HS-27A (cell line): Measurements from ENCODE around the gene IQCE.
"Not testable (repeated sequence)": the region's sequence is repeated elsewhere in the genome, so short reads cannot be mapped to it uniquely, and the experiment has no call there.

Source experiments
- DNase-seq: peaks from one replicate; pipeline ENCODE4 v3.0.0-alpha.2; 2012; ENCODE audit warnings: low read depth, missing footprints

Gene IQCE

DNA sequence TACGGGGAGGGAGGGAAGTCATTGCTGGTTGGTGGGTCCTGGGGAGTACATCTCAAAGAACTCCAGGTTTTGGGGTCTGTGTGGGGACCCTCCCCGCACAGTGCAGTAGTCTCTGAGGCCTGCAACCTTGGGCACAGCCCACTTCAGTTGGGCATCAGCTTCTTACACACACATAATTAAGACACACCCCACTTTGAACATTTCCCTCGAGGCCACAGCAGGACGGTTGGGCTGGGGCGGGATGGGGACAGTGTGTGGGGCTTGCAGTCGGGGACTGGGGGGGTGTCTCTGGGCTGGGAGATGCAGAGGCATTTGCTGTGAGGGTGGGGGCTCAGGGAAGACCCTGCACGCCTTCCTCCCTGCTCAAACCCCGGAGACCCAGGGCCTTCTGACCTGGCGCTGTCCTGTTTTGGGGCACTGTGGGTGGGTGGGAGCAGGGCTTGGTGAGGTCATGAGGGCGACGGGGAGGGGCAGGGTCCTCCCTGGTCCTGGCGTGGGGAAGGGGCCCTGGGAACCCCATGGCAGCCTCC, 38.0 kb upstream of the IQCE start:
- DNase-seq, result no peak

DNA sequence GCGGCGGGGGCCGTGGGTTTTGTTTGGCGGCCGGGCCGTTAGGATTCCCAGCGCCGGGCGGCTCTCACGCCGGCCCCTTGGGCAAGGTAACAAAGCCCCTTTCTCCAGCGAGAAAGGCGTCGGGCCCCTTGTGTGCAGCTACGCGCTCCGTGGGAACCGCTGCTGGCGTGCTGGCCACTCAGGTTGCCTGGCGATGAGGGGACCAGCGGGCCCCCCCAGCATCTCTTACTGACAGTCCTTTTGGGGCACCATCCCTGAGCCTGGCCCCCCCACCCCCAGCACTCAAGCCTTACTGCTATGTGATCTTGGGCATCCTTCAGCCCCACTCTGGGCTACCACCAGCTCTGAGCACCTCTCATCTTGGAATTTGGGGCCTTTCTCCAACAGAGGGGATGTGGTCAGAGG, 37.4 kb upstream of the IQCE start:
- DNase-seq, result no peak

DNA sequence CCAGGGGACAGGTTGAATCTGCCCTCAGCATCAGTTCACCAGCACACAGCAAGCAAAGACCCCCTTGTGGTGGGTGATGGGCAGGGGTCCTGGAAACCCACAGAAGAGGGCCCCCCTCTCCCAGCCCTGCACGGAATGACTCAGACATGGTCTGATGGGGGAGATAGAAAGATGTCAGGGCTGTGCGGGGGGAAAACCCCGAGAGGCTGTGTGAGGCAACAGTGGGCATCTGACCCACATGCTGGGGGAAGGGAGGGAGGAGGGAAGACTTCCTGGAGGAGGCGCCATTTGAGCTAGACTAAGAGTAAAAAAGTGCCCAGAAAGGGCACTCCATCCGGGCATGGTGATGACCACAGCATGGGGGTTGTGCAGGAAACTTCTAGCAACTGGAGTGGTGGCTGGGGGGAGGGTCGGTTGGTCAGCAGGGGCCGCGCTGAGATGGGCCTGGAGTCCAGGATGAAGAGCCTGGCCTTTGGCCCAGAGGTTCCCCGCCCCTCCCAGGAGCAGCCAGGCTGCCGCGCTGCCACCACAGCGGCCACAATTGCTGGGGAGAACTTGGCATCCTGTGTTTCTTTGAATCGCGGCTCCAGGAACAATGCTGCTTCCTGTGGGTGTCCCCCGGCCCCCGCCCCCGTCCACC, 36.7 kb upstream of the IQCE start:
- no peak for DNase-seq

DNA sequence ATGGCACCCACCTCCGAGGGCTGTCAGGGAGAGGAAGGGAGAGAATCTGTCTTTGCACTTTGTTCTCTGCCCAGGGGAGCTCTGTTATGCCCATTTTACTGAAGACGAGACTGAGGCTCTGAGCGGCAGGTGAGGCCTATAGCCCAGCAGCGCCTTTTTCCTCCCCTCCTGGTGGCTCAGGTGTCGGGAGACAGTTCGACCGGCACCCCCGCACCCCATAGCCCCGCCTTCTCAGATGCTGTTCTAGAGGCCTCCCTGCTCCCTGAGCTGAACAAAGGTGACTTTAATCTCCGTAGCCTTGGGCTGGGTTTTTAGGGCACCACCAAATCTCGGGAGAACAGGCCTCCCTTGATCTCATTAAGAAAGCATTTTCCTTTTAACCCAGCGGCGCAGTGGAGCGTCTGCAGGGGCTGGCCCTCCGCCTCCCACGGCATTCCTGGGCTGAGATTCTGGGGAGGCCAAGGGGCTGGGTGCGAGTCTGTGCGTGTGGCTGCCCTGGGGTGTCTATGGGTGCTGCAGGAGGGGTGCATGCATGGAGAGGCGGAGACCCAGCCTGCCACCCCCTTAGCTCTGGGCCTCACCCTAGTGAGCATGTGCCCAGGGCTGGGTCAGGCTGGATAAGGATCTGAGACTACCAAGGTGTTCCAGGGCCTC, 35.9 kb upstream of the IQCE start:
- DNase-seq, result no peak

DNA sequence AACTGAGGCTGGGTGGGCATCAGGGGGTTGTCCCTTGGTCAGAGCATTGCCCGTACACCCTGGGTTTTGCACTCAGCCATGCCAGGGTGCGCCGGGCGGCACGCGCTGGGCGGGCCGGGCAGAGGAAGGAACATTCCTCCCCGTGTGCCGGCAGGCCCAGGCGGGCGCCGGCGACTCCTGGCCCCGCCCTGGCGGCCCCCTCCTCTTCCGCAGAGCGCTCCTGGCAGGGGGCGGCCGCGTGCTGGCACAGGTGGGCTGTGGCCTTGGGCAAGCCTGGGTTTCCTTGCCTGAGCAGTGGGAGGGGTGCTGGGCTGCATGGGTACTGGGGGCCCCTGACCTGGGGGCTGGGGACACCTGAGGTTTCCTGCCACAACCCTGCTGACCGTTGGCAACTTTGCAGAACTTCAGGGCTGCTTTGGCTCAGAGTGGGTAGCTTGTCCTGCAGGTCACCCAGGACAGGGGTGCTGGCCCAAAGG, 35.3 kb upstream of the IQCE start:
- no peak for DNase-seq

DNA sequence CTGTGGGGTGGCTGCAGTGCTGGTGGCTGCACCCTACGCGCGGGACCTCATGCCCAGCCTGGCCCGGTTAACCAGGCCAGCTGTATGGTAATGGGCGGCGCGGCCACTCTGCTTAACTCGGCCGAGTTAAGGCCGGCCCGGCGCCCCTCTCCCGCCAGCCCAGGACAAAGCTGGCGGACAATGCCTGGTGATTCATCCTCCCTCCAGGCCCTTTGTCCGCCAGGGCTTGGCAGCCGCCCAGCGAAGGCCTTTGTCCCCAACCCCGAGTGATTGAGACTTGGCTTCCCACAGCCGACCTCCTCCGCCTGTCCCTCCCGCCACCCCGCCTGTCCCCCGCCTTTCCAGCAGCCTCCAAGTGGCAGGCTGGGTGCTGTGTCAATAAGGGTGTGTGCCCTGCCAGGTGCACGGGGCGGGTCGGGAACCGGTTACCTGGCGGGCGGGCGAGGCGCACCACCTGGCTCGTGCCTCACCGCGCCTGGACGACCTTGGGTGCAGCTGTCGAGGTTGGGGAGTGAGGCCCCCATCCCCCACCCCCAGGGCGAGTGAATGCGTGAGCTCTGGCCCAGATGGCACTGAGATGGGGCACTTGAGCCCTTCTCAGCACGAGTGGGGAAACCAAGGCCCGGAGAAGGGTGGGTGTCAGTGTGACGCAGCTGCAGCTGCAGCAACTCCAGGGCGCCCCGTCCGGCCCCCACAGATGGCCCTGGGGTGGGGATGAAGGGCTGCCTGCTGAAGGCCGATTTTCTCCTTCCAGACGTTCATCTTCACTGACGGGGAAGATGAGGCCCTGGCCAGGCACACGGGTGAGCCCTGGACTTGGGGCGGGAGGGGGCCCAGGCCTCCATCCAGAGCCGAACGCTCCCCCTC, 34.6 kb upstream of the IQCE start:
- no peak for DNase-seq

DNA sequence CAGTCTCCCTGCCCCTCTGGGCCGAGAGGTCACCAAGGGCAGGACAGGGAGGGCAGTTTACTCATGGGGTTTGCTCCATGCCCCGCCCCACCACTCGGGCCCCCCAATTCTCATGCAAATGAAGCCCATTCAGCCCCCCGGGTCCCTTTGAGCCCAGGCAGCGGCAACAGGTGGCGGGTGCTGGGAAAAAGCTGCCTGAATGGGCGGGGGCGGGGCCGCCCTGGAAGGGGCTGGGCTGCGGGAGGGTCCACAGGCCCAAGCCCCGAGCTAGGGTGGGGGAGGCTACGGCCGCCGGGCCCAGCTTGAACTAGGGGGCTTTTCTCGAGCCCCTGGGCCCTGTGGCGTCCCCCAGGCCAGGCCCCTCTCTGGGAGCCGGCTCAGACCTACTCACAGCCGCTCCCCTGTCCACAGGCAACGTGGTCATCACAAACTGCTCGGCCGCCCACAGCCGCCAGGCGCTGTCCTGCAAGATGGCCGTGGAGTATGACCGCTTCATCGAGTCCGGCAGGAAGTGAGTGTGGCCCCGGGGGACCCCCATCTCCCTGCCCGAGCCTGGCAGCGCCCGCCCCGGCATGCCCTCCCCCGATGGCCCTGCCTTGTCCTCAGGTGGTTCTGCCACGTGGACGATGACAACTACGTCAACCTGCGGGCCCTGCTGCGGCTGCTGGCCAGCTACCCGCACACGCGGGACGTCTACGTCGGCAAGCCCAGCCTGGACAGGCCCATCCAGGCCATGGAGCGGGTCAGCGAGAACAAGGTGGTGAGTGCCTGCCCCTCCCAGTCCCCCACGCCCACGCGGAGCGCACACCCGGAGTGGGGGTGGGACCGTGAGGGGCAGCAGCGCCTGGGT, 33.7 kb upstream of the IQCE start:
- DNase-seq, result no peak

DNA sequence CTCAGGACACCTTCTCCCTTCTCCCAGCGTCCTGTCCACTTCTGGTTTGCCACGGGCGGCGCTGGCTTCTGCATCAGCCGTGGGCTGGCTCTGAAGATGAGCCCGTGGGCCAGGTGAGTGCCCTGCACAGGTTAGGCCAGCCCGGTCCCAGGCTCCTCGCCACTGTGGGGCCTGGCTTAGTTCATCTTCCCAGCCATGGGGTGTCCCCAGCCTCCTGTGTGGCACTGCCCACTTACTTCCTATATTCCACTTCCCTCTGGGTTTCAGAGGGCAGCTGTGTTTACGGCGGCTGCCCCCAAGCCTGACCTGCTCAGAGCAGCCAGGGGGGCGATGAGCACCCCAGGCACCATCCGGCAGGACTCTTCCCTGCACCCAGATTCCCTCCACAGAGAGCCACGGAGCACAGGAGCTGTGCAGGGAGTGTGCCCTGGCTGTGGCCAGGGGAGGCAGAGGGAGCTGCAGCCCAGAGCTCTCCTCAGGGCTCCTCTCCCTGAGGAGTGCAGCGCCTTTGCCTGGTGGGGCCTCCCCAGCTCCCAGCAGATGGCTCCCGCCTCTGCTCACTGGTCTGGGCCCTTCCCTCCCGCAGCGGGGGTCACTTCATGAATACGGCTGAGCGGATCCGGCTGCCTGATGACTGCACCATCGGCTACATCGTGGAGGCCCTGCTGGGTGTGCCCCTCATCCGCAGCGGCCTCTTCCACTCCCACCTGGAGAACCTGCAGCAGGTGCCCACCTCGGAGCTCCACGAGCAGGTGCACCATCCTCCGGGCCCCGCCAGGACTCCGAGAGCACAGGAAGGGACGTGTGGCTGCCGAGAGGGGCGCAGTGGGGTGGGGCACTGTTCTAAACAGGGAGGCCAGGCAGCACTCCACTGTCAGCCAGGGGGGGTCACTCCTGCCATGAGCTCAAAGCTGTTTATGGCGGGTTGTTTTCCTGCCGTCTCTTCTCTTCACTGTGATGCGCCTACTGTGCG, 32.8 kb upstream of the IQCE start:
- DNase-seq, result no peak

DNA sequence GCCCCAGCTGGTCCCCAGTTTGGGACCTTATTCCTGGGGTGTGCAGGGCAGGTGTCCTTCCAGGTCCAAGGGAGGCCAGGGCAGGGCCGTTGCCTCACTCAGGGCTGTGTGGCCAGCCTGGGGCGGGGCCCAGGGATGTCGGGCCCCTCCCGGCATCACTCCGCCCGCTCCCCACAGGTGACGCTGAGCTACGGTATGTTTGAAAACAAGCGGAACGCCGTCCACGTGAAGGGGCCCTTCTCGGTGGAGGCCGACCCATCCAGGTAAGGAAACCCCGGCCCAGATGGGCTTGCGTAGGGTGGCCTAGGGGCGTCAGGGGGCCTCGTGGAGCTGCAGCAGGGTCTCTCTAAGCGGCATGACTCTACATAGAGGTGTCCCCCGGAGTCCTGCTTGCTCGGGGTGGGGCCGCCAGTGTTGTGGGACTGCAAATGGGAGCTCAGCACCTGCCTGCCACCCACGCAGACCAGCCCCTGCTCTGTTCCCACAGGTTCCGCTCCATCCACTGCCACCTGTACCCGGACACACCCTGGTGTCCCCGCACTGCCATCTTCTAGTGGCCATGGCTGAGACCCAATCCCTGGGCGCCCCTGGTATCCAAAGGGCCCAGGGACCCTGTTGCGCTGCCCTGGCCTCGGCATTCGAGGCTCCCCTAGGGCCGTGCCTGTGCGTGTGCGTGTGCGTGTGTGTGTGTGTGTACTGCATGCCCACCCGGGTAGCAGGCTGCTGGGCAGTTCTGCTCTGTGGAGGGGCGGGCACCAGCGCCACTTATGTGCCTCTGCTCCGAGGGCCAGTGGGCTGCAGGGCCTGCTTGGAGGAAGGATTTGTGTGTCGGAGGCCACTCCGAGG, 31.9 kb upstream of the IQCE start:
- no peak for DNase-seq

DNA sequence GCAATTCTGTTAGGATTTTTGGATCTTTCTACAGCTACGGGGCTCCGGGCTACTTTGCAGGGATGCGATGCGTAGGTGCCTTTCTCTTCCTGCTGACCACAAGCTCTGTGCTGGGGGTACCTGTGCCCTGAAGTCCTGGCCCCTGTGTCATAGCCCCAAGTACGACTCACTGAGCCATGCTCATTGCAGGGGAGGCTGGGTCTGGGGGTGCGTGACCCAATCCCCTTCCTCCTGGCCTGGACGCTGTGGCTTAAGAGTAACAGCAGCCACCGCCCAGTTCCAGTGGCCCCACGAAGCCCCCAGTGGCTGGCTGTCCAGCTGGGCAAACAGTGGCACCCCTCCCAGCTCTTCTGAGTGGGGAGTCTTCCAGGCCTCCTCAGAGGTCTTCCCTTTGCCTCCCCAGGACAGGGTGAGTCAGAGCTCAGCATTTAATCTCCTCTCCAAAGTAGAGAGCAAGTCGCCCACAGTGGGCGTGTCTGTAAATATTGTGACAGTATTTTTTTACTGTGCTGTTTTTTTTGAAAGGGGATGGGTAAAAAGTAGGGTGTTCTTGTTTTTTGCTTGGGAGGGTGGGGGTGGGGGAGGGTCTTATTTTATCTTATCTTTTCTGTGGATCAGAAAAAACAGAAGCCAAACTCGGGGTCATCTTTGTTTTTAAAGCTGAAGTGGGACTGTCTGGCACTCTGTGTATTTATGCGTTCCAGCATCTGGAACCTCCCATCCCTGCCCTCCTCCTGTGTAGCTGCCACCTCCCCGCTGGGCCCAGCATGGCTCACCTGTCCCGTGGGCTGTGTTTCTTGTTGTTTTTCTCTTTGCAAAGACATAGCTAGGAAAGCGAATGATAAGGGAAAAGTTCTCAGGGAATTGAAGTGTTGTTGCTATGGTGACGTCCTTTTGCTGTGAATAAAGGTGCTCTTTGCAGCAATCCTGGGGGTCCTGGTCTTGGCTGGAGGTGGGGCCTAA, 31.0 kb upstream of the IQCE start:
- no peak for DNase-seq

DNA sequence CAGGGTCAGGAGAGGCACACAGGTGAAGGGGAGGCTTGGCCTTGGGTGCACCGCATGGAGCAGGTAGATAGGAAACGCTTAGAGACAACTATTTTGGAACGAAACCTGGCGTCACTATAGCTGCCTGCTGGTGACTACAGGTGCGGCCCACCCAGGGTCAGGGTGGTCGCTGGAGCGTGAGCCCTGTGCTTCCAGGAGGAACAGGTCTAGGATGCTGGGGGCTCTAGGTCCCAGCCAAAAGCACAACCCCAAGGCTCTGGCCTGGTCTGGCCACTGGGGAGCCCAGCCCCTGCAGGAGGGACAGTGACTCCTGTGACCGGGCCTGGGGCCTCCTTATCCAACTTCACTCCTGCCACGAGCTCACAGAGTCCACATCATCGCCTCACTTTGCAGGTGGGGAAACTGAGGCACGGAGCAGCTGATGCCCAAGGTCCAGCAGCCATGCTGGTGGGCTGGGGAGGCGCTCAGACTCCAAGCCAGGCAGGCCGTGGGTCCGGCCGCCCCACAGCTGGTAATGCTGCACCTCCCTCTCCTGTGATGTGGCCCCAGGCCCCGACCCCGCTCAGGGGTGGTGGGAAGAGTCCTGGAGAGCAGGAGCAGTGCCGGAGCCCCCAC, 30.2 kb upstream of the IQCE start:
- no peak for DNase-seq

DNA sequence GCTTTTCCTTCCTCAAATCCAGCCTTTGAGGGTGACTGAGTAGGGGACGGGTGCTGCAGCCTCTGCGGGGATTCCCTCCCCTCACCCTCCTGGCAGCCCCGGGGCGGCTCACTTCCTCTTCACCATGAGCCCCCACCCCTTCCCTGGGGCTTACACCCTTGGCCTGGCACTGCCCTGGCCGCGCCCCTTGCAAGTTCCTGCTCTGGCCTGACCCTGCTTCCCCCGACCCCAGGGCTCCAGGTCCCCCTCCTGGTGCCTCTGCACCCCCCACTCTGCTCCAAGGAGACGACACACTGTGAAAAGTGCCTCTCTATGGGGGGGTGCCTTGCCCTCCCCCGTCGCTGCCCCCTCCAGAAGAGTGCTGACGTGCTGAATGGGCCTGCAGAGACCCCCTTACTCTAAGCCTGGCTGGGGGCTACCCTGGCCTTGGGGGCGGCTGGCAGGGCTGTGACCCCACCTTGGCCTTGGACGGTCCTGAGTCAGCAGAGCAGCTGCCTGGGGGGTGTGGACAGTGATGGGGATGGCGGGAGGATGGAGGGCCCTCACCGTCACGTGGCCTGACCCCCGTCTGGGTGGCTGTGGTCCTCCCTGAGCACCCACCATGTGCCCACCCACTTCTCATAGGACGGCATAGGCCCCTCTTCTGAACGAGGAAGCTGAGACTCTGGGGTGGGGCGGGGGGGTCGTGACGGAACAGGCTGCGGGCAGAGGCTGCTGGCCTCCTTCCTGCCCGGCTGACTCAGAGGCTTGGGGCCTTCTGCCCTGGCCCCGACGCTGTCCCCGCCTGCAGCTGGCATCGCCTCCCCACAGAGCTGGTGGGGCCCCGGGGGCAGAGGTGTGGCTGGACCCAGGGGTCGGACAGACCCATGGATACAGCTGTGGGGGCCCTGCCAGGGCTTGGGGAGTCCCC, 29.4 kb upstream of the IQCE start:
- no peak for DNase-seq

DNA sequence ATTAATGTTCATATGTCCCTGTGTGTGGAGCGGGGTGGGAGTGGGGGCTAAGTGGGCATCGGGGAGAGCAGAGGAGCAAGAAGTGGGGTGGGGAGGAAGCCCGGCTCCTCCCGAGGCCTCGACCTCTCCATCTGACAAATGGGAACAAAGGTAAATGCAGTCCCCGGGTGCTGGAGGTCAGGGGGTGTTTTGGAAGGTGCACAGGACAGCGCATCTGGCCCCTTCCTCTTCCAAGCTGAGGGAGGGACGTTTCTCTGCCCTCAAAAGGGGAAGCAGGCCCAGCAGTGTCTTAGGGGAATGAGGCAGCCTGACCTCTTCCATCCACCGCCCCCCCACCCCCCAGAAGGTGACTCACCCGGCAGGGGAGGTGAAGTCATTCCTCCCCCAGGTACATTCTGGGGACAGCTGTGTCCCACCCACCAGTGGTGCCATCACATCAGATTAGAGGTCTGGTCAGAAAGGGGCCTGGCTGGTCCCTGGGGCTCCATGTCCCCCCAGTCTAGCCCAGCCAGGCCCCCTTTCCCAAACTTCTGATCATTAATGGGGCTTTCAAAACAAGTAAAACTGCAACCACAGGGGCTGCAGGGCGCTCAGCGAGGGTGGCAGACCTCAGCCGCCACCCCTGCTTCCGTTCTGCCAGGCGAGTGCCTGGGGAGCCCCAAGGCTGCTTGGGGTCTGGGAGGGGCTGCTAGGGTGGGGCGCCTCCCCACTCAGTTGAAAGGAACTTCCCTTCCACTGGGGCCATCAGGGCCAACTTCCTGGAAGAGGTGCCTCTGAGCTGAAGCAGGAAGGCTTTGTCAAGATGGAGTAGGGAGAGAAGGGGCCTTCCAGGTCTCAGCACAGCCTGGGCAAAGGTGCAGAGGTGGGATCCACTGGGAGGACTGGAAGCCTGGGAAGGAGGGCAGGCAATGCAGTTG, 28.4 kb upstream of the IQCE start:
- DNase-seq, result no peak

DNA sequence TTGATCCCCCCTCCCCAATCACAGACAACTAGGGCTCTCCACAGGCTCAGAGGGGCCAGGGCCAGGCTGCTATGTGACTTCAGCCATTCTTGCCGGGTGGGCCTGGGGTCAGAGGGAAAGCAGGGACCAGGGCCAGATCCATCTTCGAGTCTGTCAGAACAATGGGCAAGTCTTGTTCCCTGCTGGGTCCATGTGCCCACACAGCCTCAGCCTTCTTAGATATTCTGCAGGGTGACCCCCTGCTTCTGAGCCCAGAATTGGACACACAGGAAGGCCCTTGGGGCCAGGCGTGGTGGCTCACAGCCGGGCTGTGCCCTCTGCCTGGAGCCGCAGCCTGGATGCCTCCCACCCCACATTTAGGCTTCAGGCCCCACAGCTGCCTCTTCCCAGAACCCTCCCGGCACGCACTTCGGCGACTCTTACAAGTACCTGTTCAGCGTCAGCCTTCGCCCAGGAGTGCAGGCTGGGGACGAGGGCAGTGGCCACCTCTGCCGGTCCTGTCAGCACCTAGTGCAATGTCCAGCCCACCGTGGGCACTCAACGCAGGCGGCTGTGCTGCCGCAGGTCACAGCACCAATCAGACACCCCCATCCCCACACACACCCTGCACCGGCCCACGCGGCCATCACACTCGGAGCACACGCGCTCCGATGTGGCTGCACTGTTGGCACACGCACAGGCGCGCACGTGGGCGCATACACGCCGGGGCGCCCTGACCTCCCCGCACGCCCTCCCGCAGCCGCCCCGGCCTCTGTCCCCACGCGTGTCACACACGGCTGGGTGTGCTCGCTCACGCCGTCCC, 27.6 kb upstream of the IQCE start:
- not testable (repeated sequence) for DNase-seq

DNA sequence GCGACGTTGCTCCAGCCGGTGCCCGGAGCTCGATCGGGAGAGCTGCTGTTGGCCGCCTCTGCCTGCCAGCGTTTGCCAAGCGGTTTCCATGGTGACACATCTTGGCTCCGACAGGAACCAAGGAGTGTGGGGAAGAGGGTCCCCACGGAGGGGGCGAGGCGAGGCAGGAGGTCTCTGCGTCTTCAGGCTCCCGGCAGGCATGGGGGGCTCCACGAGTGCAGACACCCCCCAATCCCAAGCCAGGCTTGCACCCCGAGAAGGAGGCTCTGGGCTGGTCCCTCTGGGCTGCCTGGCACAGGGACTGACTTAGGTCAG, 27.0 kb upstream of the IQCE start:
- not testable (repeated sequence) for DNase-seq
